MM.1S (cell line): ENCODE data around the gene SIM2.

Source experiments
- CTCF ChIP-seq: fragments of 300-600 bp; sonication (generic); IDR thresholded peaks from 2 replicates; pipeline ENCODE4 v1.5.1; 2016; ENCODE audit warnings: antibody characterized with exemption, low read length, mixed read lengths
- EZH2 ChIP-seq: fragments of 300-600 bp; sonication (generic); optimal IDR thresholded peaks from 2 replicates; pipeline ENCODE3; 2017; ENCODE audit warnings: low read depth, mild to moderate bottlenecking, antibody characterized with exemption, low read length, mixed read lengths
- EZH2phosphoT487 ChIP-seq: fragments of 300-600 bp; sonication (generic); IDR thresholded peaks from 2 replicates; pipeline ENCODE4 v1.6.1; 2018; ENCODE audit warnings: antibody characterized with exemption, low read length

GRCh38 chr21:36706951-36707762 is 8.2 kb downstream of the SIM2 start:
- TF ChIP-seq CTCF (no peak), EZH2 (no peak), EZH2phosphoT487 (no peak)
